ENCODE results near the gene MYO1H. TPM values are rescaled to one million over a fixed set of nuclear protein-coding genes. Genes with fewer than 3 reads are reported as not detected.

Gene MYO1H
- total and polyA plus RNA-seq, 8 donors, result 0.20 to 0.93 (median 0.32) TPM

- intact Hi-C loops (cut with DNase I), result no loop called here
- TF ChIP-seq CTCF (IDR thresholded peaks at IDR 0.05), result no peak
- ATAC-seq (peak; percentile 41), DNase-seq (no peak)
- Histone ChIP-seq H3K4me1 (no peaks in the 10 kb centered on the region), H3K27ac (no peak overlapping the region), H3K36me3 (no peaks in the 10 kb centered on the region), H3K4me3 (no peak overlapping the region), H3K27me3 (peaks cover 0 to 6% of the 10 kb centered on the region in 2 donors), H3K9me3 (no peaks in the 10 kb centered on the region)
Measured at GRCh38 chr12:109358154-109358869, 10.6 kb downstream of the MYO1H start.

GRCh38 chr12:109359131-109359690 is 11.5 kb downstream of the MYO1H start:
- Histone ChIP-seq H3K36me3 (no peaks in the 10 kb centered on the region), H3K4me1 (no peaks in the 10 kb centered on the region), H3K4me3 (no peak overlapping the region), H3K9me3 (no peaks in the 10 kb centered on the region), H3K27ac (no peak overlapping the region), H3K27me3 (no peaks in the 10 kb centered on the region)
- DNase-seq (no peak), ATAC-seq (no peak)
- no peak for TF ChIP-seq CTCF (IDR thresholded peaks at IDR 0.05)
- intact Hi-C loops (cut with DNase I), result no loop called here

GRCh38 chr12:109369831-109370230 is 22.1 kb downstream of the MYO1H start:
- ATAC-seq, result no peak
- no peak overlapping the region for H3K27ac ChIP-seq
- H3K4me1 ChIP-seq, result no peaks in the 10 kb centered on the region
- H3K4me3 ChIP-seq, result no peak overlapping the region
- DNase-seq, result no peak
- H3K27me3 ChIP-seq, result peaks cover 0 to 12% of the 10 kb centered on the region in 2 donors
- no peaks in the 10 kb centered on the region for H3K9me3 ChIP-seq
- intact Hi-C loops (cut with DNase I), result no loop called here
- no peak for TF ChIP-seq CTCF (IDR thresholded peaks at IDR 0.05)
- no peaks in the 10 kb centered on the region for H3K36me3 ChIP-seq

GRCh38 chr12:109377139-109377685 is 29.5 kb downstream of the MYO1H start:
- DNase-seq, result no peak
- TF ChIP-seq CTCF (IDR thresholded peaks at IDR 0.05), result no peak
- Histone ChIP-seq H3K9me3 (no peaks in the 10 kb centered on the region), H3K4me3 (no peak overlapping the region), H3K27me3 (peaks cover 0 to 20% of the 10 kb centered on the region in 2 donors), H3K4me1 (no peaks in the 10 kb centered on the region), H3K27ac (no peak overlapping the region), H3K36me3 (no peaks in the 10 kb centered on the region)
- ATAC-seq, result no peak
- intact Hi-C loops (cut with DNase I), result no loop called here

GRCh38 chr12:109378569-109378968 is 30.9 kb downstream of the MYO1H start:
- intact Hi-C loops (cut with DNase I), result no loop called here

More at GRCh38 chr12:109378569-109378968, 30.9 kb downstream of the MYO1H start:
- H3K36me3 ChIP-seq, result no peaks in the 10 kb centered on the region
- no peaks in the 10 kb centered on the region for H3K9me3 ChIP-seq
- TF ChIP-seq CTCF (IDR thresholded peaks at IDR 0.05), result no peak
- ATAC-seq (no peak), DNase-seq (no peak)
- H3K27me3 ChIP-seq, result peaks cover 0 to 19% of the 10 kb centered on the region in 2 donors
- H3K4me1 ChIP-seq, result no peaks in the 10 kb centered on the region
- no peak overlapping the region for H3K4me3 ChIP-seq
- no peak overlapping the region for H3K27ac ChIP-seq

Data from left lung (tissue), 10 donors.